Measurements from ENCODE around the gene TTR. TPM values are rescaled to one million over a fixed set of nuclear protein-coding genes. Genes with fewer than 3 reads are reported as not detected.

TTR gene
- total and polyA plus RNA-seq, 2 of the 13 experiments (the other 11 are each of a cell fraction or from before 2014, with no cell fraction given) = 91.3 to 496 TPM

DNA sequence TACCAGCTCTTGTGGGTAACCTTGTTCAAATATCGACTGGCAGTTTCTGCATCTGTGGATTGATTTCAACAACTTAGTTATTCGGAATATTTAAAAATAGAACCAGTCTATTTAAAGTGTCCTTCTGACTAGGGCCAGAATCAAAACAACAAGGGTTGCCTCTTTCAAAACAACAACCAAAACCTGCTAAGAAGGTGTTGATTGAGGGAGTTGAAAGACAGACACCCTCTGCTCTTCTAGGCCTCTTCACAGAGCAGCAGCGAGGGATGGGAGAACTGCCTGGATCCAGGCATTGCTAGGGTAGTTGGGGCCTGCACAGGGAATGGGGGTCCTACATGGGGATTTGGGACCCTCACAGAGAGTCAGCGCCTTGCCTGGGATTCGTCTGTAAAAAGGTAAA lies 19.8 kb downstream of the TTR start:
- Histone ChIP-seq H3K27me3 (ENCODE audit: control insufficient read depth in 1 of 2, insufficient read depth in 2 of 2, low read length in 2 of 2) (no peaks in the 10 kb centered on the region), H3K27ac (ENCODE audit: extremely low read length, insufficient read depth, low read length) (no peak overlapping the region), H2AFZ (ENCODE audit: low read length) (no peak overlapping the region), H3K9me3 (ENCODE audit: low read length) (no peaks in the 10 kb centered on the region), H3K4me3 (replicated peaks in 1 of 3; ENCODE audit: insufficient read depth in 1 of 3, low read depth in 2 of 3, low read length in 3 of 3) (no peak overlapping the region), H3K79me2 (ENCODE audit: insufficient read depth, low read length) (no peaks in the 10 kb centered on the region), H3K4me1 (ENCODE audit: insufficient read depth, low read length) (peaks cover 72% of the 10 kb centered on the region), H3K4me2 (ENCODE audit: low read depth, low read length) (no peak overlapping the region), H3K9ac (ENCODE audit: insufficient read depth, low read depth, low read length) (no peak overlapping the region), H4K20me1 (ENCODE audit: insufficient read depth, low read length) (no peaks in the 10 kb centered on the region), H3K36me3 (replicated peaks in 1 of 2; ENCODE audit: control insufficient read depth in 1 of 2, insufficient read depth in 2 of 2, low read length in 2 of 2) (no peaks in the 10 kb centered on the region)
- no TSS peak for BruUV-seq (replicated peaks)
- in situ Hi-C loops (cut with HindIII; ENCODE audit: extremely low pct_ligation_motif_present, low pct_unique_long_range_greater_than_20kb) = no loop called here
- ChIA-PET CTCF (ENCODE audit: low intra/inter-chr PET ratio, low total read pairs) (no interaction called here), POLR2A (interaction anchor here (0.6 to 1.2 kb wide), 3 partner anchors 20 to 38 kb away, joined by 3 to 8 read pairs (median 3); partner anchors contain the start of gene TTR)
- FAIRE-seq (no peak), DNase-seq (ENCODE audit: low spot score) (no peak), ATAC-seq (no peak)
- intact Hi-C loops (cut with micrococcal nuclease; ENCODE audit: unreplicated experiment) = loop anchor here (1.0 to 2.0 kb wide), 3 partner anchors 17 to 111 kb away; no protein-coding TSS in a partner anchor
- WGBS (ENCODE audit: low lambda C conversion rate) = 47% methylated on average over 5 of the region's 5 CpGs
- TF ChIP-seq SYNCRIP (IDR thresholded peaks at IDR 0.05; ENCODE audit: insufficient read depth, low read depth, low read length) (no peak), TOE1 (CRISPR knock-in tag; IDR thresholded peaks at IDR 0.05) (no peak), KLF16 (CRISPR knock-in tag; IDR thresholded peaks at IDR 0.05) (no peak), ZNF780A (CRISPR knock-in tag; IDR thresholded peaks at IDR 0.05) (no peak), ZNF121 (CRISPR knock-in tag; IDR thresholded peaks at IDR 0.05) (no peak), ZNF724P (CRISPR knock-in tag; IDR thresholded peaks at IDR 0.05; ENCODE audit: borderline replicate concordance) (no peak), ZBTB1 (CRISPR knock-in tag; IDR thresholded peaks at IDR 0.05; ENCODE audit: borderline replicate concordance) (no peak), ZKSCAN5 (CRISPR knock-in tag; IDR thresholded peaks at IDR 0.05) (no peak), JARID2 (CRISPR knock-in tag; IDR thresholded peaks at IDR 0.05; ENCODE audit: insufficient replicate concordance) (no peak), ZNF180 (CRISPR knock-in tag; IDR thresholded peaks at IDR 0.05; ENCODE audit: borderline replicate concordance, low read depth) (no peak), PHF20 (CRISPR knock-in tag; IDR thresholded peaks at IDR 0.05) (no peak), TMF1 (CRISPR knock-in tag; IDR thresholded peaks at IDR 0.05; ENCODE audit: low read depth) (no peak)
- TF ChIP-seq, protein P1, sequence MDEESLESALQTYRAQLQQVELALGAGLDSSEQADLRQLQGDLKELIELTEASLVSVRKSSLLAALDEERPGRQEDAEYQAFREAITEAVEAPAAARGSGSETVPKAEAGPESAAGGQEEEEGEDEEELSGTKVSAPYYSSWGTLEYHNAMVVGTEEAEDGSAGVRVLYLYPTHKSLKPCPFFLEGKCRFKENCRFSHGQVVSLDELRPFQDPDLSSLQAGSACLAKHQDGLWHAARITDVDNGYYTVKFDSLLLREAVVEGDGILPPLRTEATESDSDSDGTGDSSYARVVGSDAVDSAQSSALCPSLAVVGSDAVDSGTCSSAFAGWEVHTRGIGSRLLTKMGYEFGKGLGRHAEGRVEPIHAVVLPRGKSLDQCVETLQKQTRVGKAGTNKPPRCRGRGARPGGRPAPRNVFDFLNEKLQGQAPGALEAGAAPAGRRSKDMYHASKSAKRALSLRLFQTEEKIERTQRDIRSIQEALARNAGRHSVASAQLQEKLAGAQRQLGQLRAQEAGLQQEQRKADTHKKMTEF (CRISPR knock-in tag; IDR thresholded peaks at IDR 0.05) = no peak
- TF ChIP-seq, protein P2, sequence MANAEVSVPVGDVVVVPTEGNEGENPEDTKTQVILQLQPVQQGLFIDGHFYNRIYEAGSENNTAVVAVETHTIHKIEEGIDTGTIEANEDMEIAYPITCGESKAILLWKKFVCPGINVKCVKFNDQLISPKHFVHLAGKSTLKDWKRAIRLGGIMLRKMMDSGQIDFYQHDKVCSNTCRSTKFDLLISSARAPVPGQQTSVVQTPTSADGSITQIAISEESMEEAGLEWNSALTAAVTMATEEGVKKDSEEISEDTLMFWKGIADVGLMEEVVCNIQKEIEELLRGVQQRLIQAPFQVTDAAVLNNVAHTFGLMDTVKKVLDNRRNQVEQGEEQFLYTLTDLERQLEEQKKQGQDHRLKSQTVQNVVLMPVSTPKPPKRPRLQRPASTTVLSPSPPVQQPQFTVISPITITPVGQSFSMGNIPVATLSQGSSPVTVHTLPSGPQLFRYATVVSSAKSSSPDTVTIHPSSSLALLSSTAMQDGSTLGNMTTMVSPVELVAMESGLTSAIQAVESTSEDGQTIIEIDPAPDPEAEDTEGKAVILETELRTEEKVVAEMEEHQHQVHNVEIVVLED (CRISPR knock-in tag; IDR thresholded peaks at IDR 0.05; ENCODE audit: borderline replicate concordance) = no peak
- TF ChIP-seq, protein P3, sequence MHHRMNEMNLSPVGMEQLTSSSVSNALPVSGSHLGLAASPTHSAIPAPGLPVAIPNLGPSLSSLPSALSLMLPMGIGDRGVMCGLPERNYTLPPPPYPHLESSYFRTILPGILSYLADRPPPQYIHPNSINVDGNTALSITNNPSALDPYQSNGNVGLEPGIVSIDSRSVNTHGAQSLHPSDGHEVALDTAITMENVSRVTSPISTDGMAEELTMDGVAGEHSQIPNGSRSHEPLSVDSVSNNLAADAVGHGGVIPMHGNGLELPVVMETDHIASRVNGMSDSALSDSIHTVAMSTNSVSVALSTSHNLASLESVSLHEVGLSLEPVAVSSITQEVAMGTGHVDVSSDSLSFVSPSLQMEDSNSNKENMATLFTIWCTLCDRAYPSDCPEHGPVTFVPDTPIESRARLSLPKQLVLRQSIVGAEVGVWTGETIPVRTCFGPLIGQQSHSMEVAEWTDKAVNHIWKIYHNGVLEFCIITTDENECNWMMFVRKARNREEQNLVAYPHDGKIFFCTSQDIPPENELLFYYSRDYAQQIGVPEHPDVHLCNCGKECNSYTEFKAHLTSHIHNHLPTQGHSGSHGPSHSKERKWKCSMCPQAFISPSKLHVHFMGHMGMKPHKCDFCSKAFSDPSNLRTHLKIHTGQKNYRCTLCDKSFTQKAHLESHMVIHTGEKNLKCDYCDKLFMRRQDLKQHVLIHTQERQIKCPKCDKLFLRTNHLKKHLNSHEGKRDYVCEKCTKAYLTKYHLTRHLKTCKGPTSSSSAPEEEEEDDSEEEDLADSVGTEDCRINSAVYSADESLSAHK (CRISPR knock-in tag; IDR thresholded peaks at IDR 0.05; ENCODE audit: borderline replicate concordance) = no peak
- TF ChIP-seq, protein P4, sequence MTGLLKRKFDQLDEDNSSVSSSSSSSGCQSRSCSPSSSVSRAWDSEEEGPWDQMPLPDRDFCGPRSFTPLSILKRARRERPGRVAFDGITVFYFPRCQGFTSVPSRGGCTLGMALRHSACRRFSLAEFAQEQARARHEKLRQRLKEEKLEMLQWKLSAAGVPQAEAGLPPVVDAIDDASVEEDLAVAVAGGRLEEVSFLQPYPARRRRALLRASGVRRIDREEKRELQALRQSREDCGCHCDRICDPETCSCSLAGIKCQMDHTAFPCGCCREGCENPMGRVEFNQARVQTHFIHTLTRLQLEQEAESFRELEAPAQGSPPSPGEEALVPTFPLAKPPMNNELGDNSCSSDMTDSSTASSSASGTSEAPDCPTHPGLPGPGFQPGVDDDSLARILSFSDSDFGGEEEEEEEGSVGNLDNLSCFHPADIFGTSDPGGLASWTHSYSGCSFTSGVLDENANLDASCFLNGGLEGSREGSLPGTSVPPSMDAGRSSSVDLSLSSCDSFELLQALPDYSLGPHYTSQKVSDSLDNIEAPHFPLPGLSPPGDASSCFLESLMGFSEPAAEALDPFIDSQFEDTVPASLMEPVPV (CRISPR knock-in tag; IDR thresholded peaks at IDR 0.05) = no peak

Measured in HepG2 (cell line).